HG03175 (cell line): ENCODE results near the gene ZNF792.
"Not testable (repeated sequence)": the region's sequence is repeated elsewhere in the genome, so short reads cannot be mapped to it uniquely, and the experiment has no call there.

Experiments
- ATAC-seq: cut with Tn5 transposase; IDR thresholded peaks from one replicate; pipeline ENCODE4 v1.9.1; 2021; ENCODE audit warnings: mild to moderate bottlenecking, moderate library complexity; ENCODE audit not compliant: unreplicated experiment

ZNF792 gene

GRCh38 chr19:34998777-34999497 is 34.9 kb upstream of the ZNF792 start:
- no peak for ATAC-seq

- not testable (repeated sequence) for ATAC-seq
These were observed 34.2 kb upstream of the ZNF792 start for GRCh38 chr19:34998224-34998623.

- no peak for ATAC-seq
These were observed 33.1 kb upstream of the ZNF792 start for GRCh38 chr19:34997071-34997617.

- no peak for ATAC-seq
These were observed 31.5 kb upstream of the ZNF792 start for GRCh38 chr19:34995551-34995950.

GRCh38 chr19:34994643-34995541 is 30.9 kb upstream of the ZNF792 start:
- ATAC-seq: no peak

GRCh38 chr19:34994286-34994642 is 30.2 kb upstream of the ZNF792 start:
- no peak for ATAC-seq

GRCh38 chr19:34992582-34992981 is 28.6 kb upstream of the ZNF792 start:
- ATAC-seq: not testable (repeated sequence)

GRCh38 chr19:34991542-34992333 is 27.7 kb upstream of the ZNF792 start:
- no peak for ATAC-seq

GRCh38 chr19:34990578-34991192 is 26.7 kb upstream of the ZNF792 start:
- no peak for ATAC-seq

- ATAC-seq: no peak
These were observed 25.3 kb upstream of the ZNF792 start for GRCh38 chr19:34989298-34989697.

- no peak for ATAC-seq
These were observed 24.1 kb upstream of the ZNF792 start for GRCh38 chr19:34988119-34988518.

GRCh38 chr19:34985249-34986022 is 21.4 kb upstream of the ZNF792 start:
- no peak for ATAC-seq

- ATAC-seq: no peak
These were observed 20.3 kb upstream of the ZNF792 start for GRCh38 chr19:34984287-34984686.

GRCh38 chr19:34983786-34984185 is 19.8 kb upstream of the ZNF792 start:
- ATAC-seq: no peak

GRCh38 chr19:34982275-34982674 is 18.2 kb upstream of the ZNF792 start:
- no peak for ATAC-seq

- no peak for ATAC-seq
These were observed 16.0 kb upstream of the ZNF792 start for GRCh38 chr19:34979819-34980640.

GRCh38 chr19:34976611-34977010 is 12.6 kb upstream of the ZNF792 start:
- no peak for ATAC-seq

- ATAC-seq: no peak
These were observed 11.0 kb upstream of the ZNF792 start for GRCh38 chr19:34975056-34975455.

- ATAC-seq: no peak
These were observed 10.6 kb upstream of the ZNF792 start for GRCh38 chr19:34974646-34975045.
